ENCODE results near the gene EEFSEC.

EEFSEC gene

DNA sequence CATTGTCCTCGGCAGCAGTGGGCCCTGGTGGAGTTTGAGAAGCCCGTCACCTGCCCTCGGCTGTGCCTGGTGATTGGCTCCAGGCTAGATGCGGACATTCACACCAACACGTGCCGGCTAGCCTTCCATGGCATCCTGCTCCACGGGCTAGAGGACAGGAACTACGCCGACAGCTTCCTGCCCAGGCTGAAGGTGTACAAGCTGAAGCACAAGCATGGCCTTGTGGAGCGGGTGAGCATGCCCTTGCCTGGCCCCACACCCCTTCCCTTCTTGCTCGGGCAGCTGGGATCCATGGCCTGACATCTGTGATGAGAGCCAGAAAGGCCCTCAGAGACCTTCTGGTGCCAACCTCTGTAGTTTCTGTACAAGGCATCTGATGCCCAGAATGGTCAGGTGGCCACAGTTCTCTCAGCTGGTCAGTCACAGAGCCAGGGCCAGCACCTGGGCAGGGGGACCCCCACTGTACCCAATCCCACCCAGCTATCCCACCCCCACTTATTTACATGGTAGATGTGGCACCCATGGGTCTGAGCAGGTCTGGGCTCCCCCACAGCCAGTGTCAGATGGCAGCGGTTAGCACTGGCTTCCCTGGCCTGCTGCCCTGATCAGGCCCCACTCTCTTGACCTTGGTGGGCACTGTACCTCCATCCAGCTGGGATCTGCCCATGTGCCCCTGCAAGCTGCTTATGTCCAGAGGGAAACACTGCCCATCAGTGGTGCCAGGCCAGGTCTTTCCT is 188.5 kb downstream of the EEFSEC start:
- TF ChIP-seq, protein P1, sequence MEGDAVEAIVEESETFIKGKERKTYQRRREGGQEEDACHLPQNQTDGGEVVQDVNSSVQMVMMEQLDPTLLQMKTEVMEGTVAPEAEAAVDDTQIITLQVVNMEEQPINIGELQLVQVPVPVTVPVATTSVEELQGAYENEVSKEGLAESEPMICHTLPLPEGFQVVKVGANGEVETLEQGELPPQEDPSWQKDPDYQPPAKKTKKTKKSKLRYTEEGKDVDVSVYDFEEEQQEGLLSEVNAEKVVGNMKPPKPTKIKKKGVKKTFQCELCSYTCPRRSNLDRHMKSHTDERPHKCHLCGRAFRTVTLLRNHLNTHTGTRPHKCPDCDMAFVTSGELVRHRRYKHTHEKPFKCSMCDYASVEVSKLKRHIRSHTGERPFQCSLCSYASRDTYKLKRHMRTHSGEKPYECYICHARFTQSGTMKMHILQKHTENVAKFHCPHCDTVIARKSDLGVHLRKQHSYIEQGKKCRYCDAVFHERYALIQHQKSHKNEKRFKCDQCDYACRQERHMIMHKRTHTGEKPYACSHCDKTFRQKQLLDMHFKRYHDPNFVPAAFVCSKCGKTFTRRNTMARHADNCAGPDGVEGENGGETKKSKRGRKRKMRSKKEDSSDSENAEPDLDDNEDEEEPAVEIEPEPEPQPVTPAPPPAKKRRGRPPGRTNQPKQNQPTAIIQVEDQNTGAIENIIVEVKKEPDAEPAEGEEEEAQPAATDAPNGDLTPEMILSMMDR (IDR thresholded peaks at IDR 0.05; ENCODE audit: low read depth, low read length): no peak
- no peak overlapping the region for H3K4me3 ChIP-seq (ENCODE audit: low read depth, low read length)

DNA sequence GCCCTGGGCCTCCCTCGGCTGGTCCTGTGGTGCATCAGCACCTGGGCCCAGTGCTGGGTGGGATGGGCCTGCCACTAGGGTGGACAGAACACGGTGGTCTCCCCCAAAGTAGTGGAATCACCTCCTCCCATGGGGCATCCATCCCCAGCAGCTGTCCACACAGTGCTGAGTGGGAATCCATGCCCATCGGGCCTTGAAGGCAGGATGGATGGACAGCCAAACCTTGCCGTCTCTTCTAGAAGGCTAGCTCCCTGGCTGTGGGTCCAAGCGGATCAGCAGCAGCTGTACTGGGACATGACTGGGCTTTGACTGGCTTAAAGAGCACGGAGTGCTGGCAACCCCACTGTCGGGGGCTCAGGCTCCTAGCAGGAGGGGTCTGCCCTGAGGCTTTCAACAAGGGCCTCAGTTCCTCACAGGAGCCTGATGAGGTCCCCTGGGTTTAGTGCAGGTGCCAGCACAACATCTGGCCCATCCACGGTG is 189.5 kb downstream of the EEFSEC start:
- TF ChIP-seq, protein P1 (IDR thresholded peaks at IDR 0.05; ENCODE audit: low read depth, low read length): no peak
- no peak overlapping the region for H3K4me3 ChIP-seq (ENCODE audit: low read depth, low read length)

DNA sequence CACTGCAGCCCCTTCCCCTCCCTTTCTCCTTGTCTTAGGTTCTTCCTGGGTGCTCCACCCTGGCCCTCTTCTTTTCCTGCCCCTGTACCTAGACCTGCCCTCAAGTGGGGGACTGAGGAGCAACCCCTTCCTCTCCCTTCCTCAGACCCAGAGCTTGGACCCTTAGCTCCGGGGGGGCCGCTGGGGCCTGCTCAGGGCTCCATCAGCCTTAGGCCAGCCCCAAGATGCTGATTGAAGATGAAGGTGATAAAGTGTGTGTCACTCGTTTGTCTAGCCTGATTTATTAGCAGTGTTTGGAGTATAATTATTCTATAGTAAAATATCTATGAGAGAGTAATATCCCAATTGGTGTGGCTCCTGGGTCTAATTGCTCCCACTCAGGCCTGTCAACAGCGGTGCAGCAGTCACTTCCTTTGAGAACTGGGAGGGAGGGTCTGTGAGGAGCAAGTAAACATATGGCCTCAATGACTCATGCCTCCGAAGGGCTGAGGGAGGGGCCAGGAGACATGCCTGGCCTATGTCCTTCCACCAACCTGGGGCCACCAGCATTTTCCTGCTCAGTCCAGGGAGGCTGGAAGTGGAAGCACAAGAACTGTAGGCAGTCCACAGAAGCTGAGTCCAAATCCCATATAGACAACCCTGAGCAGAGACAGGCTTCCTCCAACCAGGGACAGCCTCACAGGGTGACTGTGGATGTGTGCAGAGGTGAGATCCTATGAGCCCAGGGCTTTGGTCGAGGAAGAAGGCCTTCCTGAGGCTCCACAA is 190.2 kb downstream of the EEFSEC start:
- H3K4me3 ChIP-seq (ENCODE audit: low read depth, low read length): no peak overlapping the region
- TF ChIP-seq, protein P1 (IDR thresholded peaks at IDR 0.05; ENCODE audit: low read depth, low read length): no peak

DNA sequence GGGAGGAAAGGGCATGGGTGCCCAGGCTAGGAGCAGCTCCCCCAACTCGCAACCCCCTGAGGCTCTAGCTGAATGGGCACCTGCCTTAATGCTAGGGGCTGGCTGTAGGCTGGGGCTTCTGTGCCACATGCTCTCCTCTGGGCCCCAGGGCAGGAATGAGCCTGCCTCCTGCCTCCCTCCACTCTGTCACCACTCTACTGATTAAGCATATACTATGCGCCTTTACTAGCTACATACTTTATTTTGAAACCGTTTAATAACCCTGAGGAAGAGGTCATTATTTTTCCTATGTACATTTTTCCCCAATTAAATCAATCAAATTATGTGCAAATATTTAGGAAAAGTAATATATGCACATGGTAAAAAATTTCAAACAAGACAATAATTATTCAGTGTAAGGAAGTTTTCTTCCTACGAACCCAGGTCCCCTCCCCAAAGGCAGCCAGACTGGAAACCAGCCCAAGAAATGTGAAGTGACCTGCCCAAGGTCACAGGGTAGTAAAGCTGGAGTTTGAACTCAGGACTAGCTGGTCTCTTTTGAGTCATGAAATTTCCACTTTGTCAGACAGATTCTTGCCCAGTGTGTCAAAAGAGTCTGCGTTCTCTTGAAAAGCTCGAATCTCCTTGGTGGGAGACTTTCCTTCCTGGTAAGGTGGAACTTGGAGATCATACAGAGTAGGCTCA is 190.9 kb downstream of the EEFSEC start:
- TF ChIP-seq, protein P1 (IDR thresholded peaks at IDR 0.05; ENCODE audit: low read depth, low read length): no peak
- H3K4me3 ChIP-seq (ENCODE audit: low read depth, low read length): no peak overlapping the region

DNA sequence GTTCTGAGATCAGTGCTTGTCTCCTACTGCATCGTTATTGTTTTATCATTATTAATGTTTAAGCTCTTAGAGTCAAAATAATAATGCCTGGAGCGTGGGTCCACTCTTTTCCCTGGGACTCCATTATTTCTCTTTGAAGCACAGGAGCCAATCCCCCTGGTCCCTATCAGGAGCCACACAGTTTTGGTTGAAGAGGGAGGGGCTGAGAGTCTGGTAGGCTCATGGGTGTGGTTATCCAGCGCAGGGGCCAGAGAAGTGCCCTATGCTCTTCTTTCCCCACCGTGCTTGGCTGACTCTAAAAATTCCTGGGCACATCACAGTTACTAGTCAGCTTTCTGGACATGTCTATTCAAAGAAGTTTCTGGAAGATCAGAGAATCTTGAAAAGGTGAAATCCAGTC is 191.9 kb downstream of the EEFSEC start:
- no peak overlapping the region for H3K4me3 ChIP-seq (ENCODE audit: low read depth, low read length)
- TF ChIP-seq, protein P1 (IDR thresholded peaks at IDR 0.05; ENCODE audit: low read depth, low read length): no peak

DNA sequence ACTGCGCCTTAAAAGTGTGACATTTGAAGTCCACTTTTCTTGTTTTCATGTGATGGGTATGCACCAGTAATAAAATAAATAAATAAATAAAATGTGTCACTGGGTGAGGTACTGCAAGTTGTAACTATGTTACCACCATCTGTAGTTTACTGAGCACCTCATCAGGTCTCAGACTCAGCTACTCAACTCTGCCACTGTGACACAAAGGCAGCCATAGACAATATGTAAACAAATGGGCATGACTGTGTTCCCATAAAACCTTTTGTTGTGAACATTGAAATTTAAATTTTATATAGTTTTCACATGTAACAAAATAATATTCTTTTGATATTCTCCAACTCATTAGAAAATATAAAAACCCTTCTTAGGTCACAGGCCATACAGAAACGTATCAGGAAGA is 193.3 kb downstream of the EEFSEC start:
- TF ChIP-seq, protein P1 (IDR thresholded peaks at IDR 0.05; ENCODE audit: low read depth, low read length): no peak
- no peak overlapping the region for H3K4me3 ChIP-seq (ENCODE audit: low read depth, low read length)

All from WI38 (cell line).